ENCODE results near the gene RFLNA. TPM values are rescaled to one million over a fixed set of nuclear protein-coding genes. Genes with fewer than 3 reads are reported as not detected.
"Not testable (repeated sequence)": the region's sequence is repeated elsewhere in the genome, so short reads cannot be mapped to it uniquely, and the experiment has no call there.

RFLNA gene
- total RNA-seq, 1 experiment from 2014 or later, result 63.9 TPM

DNA sequence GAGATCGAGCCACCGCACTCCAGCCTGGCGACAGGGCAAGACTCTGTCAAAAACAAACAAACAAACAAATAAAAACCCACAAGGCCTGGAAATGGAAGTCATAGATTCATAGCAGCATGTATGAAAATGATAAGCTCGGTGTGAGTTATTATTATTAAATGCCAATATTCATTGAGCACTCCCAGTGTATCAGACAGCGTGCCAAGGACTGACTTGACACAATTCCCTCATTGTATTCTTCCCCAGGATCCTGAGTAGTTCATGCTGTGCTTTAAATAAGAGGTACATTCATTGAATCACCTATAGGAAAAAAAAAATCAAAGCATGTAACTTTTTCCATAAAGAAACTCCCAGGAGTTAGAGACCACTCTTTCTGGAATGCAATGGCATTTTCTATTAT lies 12.6 kb upstream of the RFLNA start:
- no peak for DNase-seq (ENCODE audit: low read depth)

- DNase-seq (ENCODE audit: low read depth), result no peak
These were observed 11.6 kb upstream of the RFLNA start for GRCh38 chr12:124283326-124283725.

DNA sequence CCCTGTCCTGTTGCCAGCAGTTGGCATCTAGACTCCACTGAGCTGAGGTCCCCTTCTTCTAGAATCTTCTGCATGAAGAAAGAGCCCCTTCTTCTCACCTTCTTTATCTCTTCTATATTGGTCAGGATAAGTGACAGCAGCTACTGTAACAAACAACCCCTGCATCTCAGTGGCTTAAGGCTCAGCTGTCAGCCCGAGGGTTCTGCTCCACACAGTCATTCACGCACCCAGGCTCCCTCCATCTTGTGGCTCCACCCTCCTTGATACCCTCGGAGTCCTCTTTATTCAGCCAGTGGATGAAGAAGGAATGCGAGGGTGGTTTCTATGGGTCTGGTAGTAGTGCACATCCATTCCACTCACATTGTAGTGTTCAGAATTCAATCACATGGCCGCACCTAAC lies 10.5 kb upstream of the RFLNA start:
- DNase-seq (ENCODE audit: low read depth), result no peak

DNA sequence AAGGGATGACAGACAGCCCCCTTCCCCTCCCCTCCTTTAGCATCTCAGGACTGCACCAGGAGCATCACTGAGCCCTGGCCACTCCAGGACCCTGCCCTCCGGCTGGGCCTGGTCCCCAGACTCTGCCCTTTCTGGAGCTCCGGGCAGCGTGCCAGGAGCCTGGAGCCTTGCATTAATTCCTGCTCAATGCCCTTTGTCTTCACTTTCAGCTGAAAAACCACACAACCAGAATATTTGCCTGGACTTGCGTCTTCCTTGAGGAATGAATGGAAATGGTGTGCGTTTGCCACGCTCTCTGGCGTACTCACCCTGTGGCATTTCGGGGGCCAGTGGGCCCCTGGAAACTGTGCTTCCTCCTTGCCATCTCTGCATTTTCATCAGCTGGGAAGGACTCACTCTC lies 8.5 kb upstream of the RFLNA start:
- DNase-seq (ENCODE audit: low read depth), result peak; percentile 33

- DNase-seq (ENCODE audit: low read depth), result no peak
These were observed 7.9 kb upstream of the RFLNA start for GRCh38 chr12:124286971-124287370.

GRCh38 chr12:124289634-124290600 lies 5.0 kb upstream of the RFLNA start:
- DNase-seq (ENCODE audit: low read depth), result no peak

DNA sequence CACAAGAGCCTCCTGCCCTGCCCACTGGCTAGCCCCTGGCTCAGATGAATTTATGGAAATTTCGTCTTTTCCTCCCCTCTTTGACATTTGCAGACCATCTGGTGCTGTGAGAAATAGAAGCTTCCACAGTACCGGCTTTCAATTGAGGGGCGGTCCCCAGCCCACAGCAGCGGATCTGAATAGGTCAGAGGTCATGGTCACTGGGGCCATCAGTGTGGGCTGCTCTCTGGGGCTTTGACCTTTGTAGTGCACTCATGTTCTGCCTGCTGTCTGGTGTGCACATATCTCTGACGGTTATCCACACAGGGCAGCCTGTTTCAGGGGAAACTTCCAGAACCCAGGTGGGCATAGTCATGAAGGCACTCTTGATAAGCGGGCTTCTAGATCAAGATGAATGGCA lies 2.5 kb upstream of the RFLNA start:
- no peak for DNase-seq (ENCODE audit: low read depth)

- DNase-seq (ENCODE audit: low read depth), result no peak
These were observed 1.4 kb upstream of the RFLNA start for GRCh38 chr12:124293286-124294003.

- no peak for DNase-seq (ENCODE audit: low read depth)
These were observed 652 bp downstream of the RFLNA start for GRCh38 chr12:124295431-124296058.

- peak; percentile 66 for DNase-seq (ENCODE audit: low read depth)
These were observed 1.5 kb downstream of the RFLNA start for GRCh38 chr12:124296295-124296915.

DNA sequence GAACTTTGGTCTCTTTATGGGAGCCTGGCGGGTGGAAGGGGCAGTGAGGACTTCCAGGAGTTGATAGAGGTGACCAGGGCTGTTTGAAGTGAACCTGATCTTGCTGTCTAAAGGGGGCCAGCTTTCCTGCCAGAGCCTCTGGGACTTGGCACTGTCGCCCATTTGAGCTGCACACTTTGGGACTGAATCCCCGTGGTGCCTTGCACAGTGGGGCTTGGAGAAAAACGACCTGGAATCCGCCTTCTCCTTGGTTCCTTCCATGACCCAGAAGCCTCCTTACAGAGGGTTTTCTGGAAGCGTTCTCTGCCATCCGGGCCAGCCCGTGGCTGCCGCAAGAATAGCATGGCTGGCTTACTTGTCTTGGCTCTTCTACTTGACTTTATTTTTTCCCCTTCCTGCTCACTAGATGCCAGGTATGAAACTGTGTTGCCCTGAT lies 2.0 kb downstream of the RFLNA start:
- no peak for DNase-seq (ENCODE audit: low read depth)

GRCh38 chr12:124297389-124297788 lies 2.5 kb downstream of the RFLNA start:
- DNase-seq (ENCODE audit: low read depth), result no peak

GRCh38 chr12:124297856-124298255 lies 3.0 kb downstream of the RFLNA start:
- DNase-seq (ENCODE audit: low read depth), result no peak

DNA sequence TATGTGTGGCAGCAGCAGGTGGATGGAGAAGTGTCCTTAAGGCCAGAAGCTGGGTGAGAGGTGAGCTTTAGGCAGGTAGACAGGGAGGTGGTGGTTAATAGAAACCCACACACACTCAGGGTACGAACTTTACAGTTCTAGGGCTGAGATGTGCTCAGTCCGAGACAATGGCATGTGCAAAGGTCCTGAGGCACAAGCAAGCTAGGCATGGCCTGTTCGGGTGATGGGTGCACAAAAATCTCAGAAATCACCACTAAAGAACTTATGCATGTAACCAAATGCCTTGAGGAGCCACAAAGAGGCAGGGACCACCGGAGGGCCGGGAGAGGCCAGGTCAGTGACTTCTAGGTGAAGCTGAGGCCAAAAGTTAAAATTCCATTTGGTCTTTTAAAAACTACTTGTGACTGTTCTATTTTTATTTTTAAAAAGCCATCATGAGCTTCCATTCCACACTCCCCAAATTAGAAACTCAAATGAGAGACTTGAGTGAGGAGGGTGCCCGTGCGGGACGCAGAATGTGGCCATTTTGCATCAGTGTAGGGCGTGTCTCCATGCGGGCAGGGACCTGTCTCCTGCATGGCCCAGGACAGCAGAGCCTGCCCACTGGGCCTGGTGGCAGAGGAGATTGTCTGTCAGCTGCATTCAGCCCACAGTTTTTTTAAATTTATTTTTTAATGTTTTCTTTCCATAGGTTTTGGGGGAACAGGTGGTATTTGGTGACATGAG lies 4.0 kb downstream of the RFLNA start:
- DNase-seq (ENCODE audit: low read depth), result no peak

DNA sequence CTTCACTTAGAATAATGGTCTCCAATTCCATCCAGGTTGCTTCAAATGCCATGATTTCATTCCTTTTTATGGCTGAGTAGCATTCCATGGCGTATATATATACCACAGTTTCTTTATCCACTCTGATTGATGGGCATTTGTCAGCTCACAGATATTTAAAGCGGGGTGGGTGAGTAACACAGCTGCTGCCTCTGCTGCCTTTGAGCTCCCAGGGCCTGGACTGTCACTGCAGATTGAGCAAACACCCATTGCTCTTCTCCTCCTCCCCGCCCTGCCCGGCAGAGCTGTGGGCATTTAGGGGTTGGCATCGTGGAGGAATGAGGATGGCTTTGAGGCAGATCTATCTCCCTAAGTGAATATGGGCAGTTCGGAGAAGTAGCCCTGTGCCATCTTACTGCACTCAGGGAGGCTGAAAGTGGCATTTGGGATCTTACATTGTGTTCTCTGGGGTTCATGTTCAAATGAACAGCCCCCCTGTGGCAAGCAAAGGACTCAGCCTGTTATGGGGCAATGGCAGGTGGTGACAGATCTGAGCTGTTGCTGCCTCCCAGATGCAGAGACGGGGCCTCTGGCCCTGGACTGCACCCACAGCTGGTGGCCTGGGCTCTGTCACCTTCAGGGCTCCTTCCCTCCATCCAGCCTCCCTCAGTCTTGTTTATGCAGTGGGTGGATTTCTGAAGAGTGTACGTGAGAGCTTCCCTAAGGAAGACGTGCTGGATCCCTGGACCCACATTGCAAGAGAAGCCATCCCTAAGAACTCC lies 4.9 kb downstream of the RFLNA start:
- DNase-seq (ENCODE audit: low read depth), result no peak

DNA sequence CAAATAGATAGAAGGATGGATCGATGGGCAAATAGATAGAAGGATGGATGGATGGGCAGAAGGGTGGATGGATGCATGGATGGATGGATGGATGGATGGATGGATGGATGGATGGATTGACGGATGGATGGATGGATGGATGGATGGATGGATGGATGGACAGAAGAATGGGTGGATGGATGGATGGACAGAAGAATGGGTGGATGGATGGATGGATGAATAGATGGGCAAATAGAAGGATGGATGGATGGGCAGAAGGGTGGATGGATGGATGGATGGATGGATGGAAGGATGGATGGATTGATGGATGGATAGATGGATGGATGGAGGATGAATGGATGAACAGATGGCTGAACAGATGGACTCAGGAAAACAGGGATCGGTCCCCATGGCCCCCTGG lies 5.8 kb downstream of the RFLNA start:
- not testable (repeated sequence) for DNase-seq (ENCODE audit: low read depth)

DNA sequence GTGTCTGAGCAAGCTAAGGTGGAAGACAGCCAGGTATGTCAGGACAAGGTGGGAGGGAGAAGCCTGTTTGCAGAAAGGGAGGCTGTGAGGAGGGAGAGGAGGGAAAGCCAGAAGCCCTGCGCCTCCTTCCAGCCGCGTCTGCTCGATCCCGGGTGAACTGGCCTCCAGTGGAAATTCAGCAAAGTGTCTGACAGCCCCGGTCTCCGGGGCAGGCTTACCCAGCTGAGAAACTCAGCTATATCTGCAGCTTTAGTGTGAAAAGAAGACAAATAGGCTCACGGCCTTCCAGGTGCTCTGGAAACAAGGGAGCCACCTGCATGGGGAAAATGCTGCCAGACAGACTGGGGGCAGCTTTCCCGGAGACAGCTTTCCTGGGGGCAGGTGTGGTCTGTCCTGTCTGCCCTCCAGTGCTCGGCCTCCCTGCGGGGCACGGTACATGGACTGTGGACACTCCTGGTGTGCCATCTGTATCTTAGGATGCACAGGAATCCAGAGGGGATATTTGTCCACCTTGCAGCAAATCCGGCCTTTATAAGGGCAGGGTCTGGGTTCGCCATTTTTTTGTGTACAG lies 6.3 kb downstream of the RFLNA start:
- DNase-seq (ENCODE audit: low read depth), result no peak

GRCh38 chr12:124302241-124302806 lies 7.4 kb downstream of the RFLNA start:
- no peak for DNase-seq (ENCODE audit: low read depth)

DNA sequence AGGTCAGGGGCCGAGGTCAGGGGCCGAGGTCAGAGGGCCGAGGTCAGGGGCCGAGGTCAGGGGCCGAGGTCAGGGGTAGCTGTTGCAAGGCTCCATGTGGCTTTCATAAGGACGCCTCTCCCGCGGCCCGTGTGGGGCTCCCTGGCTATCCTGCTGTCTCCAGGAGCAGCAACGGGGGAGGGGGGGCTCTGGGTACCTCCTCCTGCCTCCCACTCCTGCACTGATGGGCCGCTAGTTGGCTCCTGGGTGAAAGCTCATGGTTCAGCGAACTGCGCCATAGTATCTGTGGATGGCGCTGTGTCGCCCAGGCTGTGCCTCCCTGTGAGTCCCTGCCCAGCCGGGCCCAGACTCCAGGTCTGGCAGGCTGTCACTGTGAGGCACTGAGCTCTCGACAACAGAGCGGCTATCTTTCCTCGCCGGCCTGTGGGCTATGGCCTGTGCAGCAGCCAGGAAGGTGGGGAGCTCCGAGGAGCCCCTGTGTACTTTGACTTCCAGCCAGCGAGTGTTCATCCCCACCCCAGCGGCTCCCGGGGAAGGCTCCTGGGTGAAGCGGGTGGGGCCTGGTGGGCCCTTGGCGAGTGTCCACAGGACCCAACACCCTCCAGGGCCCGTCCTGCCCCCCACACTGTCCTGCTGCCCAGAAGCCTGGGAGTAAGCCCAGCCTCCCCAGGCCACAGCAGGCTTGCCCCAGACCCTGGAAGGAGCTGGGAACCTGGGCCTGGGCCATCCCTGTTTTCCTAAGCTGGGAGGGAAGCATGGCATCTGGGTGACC lies 8.1 kb downstream of the RFLNA start:
- DNase-seq (ENCODE audit: low read depth), result no peak
